DND-41 (cell line): ENCODE measurements around the gene ARAP1.

Experiments used
- EZH2 ChIP-seq: IDR thresholded peaks from 3 replicates; pipeline ENCODE4 v1.6.1; 2012; ENCODE audit warnings: borderline replicate concordance, low read depth, mild to moderate bottlenecking, moderate library complexity, low read length, inconsistent platforms; ENCODE audit not compliant: severe bottlenecking
- TF ChIP-seq, protein P1 (sequence below): IDR thresholded peaks from 2 replicates; pipeline ENCODE4 v1.5.1; 2012; ENCODE audit warnings: borderline replicate concordance, low read length, moderate library complexity, mild to moderate bottlenecking; ENCODE audit not compliant: poor library complexity, severe bottlenecking; ENCODE audit errors: extremely low read depth

- TF ChIP-seq, protein P1, sequence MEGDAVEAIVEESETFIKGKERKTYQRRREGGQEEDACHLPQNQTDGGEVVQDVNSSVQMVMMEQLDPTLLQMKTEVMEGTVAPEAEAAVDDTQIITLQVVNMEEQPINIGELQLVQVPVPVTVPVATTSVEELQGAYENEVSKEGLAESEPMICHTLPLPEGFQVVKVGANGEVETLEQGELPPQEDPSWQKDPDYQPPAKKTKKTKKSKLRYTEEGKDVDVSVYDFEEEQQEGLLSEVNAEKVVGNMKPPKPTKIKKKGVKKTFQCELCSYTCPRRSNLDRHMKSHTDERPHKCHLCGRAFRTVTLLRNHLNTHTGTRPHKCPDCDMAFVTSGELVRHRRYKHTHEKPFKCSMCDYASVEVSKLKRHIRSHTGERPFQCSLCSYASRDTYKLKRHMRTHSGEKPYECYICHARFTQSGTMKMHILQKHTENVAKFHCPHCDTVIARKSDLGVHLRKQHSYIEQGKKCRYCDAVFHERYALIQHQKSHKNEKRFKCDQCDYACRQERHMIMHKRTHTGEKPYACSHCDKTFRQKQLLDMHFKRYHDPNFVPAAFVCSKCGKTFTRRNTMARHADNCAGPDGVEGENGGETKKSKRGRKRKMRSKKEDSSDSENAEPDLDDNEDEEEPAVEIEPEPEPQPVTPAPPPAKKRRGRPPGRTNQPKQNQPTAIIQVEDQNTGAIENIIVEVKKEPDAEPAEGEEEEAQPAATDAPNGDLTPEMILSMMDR, result no peak
- TF ChIP-seq EZH2, result no peak
Measured at GRCh38 chr11:72730243-72730642, 22.0 kb downstream of the ARAP1 start.
